NCI-H1694 (cell line): ENCODE measurements around the gene SAA1.
"Not testable (repeated sequence)": the region's sequence is repeated elsewhere in the genome, so short reads cannot be mapped to it uniquely, and the experiment has no call there.

Experiments used
- DNase-seq: peaks from one replicate; lab custom pipeline; 2025; lab: John Stamatoyannopoulos, UW

The SAA1 gene

DNA sequence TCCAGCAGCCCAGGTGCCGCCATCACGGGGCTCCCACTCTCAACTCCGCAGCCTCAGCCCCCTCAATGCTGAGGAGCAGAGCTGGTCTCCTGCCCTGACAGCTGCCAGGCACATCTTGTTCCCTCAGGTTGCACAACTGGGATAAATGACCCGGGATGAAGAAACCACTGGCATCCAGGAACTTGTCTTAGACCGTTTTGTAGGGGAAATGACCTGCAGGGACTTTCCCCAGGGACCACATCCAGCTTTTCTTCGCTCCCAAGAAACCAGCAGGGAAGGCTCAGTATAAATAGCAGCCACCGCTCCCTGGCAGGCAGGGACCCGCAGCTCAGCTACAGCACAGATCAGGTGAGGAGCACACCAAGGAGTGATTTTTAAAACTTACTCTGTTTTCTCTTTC lies at the start of gene SAA1:
TSS of gene SAA1 (plus strand) at position 316 of the 400 bp plus-strand sequence. CDS start 624 bp downstream, outside the sequence.
- DNase-seq, result no peak

DNA sequence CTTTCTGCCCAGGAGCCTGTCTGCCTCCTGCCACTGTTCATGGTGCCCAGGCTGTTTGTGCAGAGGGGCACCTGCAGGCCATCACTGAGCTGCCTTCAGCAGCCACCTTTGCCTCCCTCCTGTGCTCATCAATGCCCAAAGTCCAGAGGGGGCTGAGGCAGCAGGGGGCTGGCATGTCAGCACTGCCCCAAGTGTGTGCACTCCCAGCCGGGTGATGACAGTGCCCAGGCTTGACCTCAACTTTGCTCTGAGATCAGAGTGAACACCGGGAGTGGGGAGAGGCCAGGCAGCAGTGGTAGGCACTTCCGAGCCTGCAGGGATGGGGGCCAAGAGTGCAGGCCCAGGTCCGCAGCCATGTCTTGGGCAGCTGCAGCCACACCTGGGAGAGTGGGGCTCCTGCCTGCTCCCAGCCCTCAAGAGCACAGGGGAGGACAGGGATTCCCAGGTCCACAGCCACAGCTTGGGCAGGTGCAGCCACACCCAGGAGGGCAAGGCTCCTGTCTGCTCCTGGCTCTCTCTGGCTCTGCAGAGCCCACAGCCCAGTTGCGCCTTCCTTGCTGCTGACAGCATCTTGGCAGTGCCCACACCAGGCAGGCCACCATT lies 44.7 kb upstream of the SAA1 start:
- no peak for DNase-seq

- no peak for DNase-seq
Measured at GRCh38 chr11:18222814-18223421, 43.1 kb upstream of the SAA1 start.

- DNase-seq, result no peak
Measured at GRCh38 chr11:18223591-18224387, 42.3 kb upstream of the SAA1 start.

GRCh38 chr11:18225913-18226312 lies 40.2 kb upstream of the SAA1 start:
- no peak for DNase-seq

GRCh38 chr11:18229501-18229900 lies 36.6 kb upstream of the SAA1 start:
- DNase-seq, result no peak

- no peak for DNase-seq
Measured at GRCh38 chr11:18230859-18231258, 35.2 kb upstream of the SAA1 start.

DNA sequence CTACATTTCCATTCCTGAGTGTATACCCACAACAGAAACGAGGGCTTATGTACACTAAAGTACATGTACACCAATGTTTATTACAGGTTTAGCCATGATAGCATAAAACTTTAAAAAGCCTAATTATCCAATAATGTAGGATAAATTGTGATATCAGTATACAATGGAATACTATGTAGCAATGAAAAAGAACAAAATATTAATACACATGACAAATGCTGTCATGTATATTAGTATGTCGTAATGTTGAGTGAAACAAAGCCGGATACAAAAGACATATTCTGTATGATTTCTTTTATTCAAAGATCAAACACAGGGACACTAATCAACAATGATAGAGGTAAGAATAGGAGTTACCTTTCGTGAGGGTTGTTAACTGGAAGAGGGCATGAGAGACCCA lies 32.2 kb upstream of the SAA1 start:
- no peak for DNase-seq

GRCh38 chr11:18235394-18236334 lies 30.4 kb upstream of the SAA1 start:
- DNase-seq, result no peak

DNA sequence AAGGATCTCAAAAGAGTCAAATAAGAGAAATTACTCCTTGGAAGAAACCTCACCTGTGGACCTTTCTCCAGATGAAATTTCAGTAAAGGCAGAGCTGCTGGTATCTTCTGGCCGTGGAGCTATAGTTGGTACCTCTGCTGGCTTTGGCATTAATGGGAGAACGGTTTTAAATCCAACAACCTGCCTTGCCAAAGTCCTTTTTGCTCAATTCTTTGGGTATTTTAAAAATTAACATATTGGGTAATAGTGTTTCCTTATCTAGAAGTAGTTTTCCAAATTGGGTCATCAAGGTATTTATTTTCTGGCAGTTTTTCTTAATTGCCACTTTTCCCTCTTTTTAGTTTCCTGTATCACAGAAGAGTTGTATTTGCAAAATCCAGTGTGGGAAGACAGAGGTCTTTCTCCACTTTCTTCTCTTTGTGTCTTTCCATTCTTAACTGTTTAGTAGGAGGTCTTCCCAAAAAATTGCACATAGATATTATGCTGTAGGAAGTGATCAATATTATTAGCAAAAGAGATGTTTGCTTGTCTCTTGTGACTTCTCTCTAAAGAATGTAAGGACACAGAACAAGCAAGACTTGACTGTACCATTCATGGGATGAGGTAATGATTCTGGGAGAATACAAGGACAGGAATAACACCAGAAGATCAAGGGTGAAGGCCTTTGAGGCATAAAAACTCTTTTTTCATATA lies 29.3 kb upstream of the SAA1 start, which contains the start of gene SAA4:
TSS of gene SAA4 (minus strand) at position 139 of the 693 bp plus-strand sequence. CDS start 876 bp downstream, outside the sequence.
- DNase-seq, result no peak

GRCh38 chr11:18239655-18240054 lies 26.4 kb upstream of the SAA1 start:
- no peak for DNase-seq

DNA sequence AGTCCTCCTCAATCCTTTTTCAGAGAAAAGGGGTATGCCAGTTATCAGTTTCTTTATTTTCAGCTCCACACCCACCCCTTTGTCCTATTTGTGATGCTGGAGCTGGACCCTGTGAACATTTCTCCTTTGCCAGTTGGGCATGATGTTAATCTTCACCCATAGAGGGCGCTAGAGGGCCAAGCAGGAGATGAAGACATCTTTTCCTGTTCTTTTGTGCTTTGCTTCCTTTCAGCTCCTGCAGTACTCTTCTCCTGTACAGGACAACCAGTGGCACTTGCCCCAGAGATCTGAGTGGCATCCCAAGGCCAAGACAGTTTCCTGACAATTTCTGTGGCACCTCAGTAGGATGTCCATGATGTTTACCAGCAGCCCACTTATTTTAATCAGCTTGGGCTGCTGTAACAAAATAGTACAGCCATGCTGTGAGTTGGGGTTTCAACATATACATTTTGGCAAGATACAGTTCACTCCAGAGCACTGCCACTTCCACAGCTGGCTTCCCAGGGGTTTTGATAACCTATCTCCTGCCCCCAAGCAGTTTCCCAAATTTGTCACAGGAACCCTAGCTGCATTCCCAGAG lies 22.2 kb upstream of the SAA1 start:
- peak; percentile 11 for DNase-seq

- no peak for DNase-seq
Measured at GRCh38 chr11:18245396-18245795, 20.7 kb upstream of the SAA1 start.

GRCh38 chr11:18246379-18247190 lies 19.5 kb upstream of the SAA1 start:
- not testable (repeated sequence) for DNase-seq

- DNase-seq, result not testable (repeated sequence)
Measured at GRCh38 chr11:18247191-18247581, 18.9 kb upstream of the SAA1 start.

DNA sequence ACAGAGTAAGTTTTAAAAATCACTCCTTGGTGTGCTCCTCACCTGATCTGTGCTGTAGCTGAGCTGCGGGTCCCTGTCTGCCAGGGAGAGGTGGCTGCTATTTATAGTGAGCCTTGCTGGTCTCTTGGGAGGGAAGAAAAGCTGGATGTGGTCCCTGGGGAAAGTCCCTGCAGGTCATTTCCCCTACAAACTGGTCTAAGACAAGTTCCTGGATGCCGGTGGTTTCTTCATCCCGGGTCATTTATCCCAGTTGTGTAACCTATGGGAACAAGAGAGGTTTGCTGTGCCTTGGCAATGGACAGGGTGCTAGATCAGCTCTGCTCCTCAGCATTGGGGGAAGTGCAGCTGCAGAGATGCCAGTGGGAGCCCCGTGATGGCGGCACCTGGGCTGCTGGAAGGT lies 17.5 kb upstream of the SAA1 start, which contains the start of gene SAA2:
TSS of gene SAA2 (minus strand) at position 108 of the 400 bp plus-strand sequence. CDS start 657 bp downstream, outside the sequence.
- DNase-seq, result no peak

DNA sequence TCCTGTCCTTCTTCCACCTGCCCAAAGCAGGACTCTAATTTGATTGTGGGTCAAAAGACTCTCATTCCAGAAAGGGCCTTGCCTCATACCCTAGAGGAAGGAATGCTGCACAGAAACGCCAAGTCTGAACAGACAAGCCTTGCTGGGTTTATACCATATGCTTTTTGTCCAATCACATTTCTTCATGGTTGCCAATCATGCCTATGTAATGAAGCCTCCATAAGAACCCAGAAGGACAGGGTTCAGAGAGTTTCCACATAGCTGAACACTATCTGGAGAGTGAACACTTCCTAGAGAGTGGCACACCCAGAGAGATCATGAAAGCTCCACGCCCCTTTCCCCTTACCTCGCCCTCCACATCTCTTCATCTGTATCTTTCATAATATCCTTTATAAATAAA lies 12.8 kb upstream of the SAA1 start:
- no peak for DNase-seq

GRCh38 chr11:18253778-18254338 lies 12.2 kb upstream of the SAA1 start:
- no peak for DNase-seq

DNA sequence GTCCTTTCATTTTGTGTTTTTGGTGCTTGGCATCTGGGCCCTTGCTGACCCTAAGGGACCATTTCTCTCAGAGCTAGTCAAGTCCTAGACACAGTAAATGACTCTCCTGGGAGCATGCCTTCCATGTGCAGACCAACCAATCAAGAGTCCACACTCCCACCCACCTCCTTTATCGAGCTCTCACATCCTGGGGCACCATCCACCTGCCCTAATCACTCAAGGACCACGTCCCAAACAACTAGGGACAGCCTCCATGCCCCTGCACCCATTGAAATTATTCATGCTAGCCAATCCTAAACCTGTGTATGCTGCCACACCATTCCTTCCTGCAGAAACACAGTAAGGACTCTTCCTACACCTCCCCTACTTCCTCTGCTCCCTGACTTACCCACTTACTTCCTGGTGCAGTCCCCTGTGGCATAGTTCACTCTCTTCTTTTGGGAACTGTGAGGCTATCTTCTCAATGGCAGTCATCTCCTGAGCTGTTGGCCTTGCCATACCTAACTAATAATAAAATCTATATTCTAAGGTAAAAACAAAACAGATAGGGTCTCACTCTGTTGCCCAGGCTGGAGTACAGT lies 11.2 kb upstream of the SAA1 start:
- DNase-seq, result no peak
